ENCODE measurements around the gene EXOC3. TPM values are rescaled to one million over a fixed set of nuclear protein-coding genes. Genes with fewer than 3 reads are reported as not detected.
A peak's percentile ranks its signal among the peaks of the same experiment; 100 is the strongest.
"Not testable (repeated sequence)": the region's sequence is repeated elsewhere in the genome, so short reads cannot be mapped to it uniquely, and the experiment has no call there.

The EXOC3 gene
- 10 to 100 TPM; 60.2 to 89.8 TPM for total RNA-seq

DNA sequence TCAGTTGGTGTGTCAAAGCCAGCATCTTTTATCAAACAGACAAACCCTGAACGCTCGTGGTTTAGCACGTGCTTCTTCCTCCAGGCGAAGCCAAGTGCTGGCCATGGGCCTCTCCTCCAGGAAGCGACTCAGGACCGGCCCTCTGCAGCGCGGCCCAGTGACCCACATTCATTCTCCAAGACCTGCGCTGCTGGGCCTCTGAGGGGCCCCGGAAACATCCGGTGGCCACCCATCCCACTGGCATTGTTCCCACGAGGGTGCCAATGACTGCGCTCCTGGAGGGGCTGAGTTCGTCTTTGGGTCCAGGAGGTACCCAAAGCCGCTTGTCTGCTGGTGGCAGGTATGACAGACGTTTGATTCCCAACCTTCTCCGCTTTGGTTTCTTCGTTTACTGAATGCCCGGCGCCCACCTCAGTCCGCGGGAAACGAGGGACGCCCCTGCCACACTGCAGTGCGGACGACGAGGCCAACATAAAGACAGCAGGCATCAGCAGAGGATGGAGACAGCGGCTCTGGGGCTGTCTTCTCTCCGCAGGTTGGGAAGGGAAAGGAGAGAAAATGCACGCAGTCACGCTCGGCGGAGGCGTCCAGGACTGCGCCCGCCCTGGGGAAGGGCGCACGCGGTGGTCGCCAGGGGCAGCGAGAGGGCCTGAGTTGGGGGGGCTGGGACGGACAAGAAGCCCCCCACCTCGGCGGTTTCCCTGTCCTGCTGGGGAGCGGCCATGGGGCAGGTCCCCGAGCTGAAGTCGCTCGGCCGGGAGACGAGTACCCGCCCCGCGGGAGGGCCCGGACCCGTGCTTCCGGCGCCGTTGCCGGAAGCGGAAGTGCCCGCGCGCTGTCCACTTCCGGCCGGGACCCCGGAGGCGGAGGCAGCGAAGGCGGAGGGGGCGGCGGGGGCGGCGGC, at the start of gene EXOC3:
Gene EXOC3 (plus strand): TSS at position 842 of the 904 bp plus-strand sequence. CDS start 3,030 bp downstream, outside the sequence.
- Mint-ChIP-seq H3K36me3 (peaks cover 6% of the 10 kb centered on the region), H3K27me3 (no peaks in the 10 kb centered on the region), H3K4me3 (peak within 1 kb of the TSS; percentile 94), H3K4me1 (ENCODE audit: low read depth in 2 of 2) (peaks cover 11 to 23% of the 10 kb centered on the region in 2 donors), H3K9me3 (no peaks in the 10 kb centered on the region), H3K27ac (peak within 1 kb of the TSS; percentile 88 to 91)
- ATAC-seq (peak; percentile 94 to 96), DNase-seq (ENCODE audit: low spot score) (peak; percentile 89)

DNA sequence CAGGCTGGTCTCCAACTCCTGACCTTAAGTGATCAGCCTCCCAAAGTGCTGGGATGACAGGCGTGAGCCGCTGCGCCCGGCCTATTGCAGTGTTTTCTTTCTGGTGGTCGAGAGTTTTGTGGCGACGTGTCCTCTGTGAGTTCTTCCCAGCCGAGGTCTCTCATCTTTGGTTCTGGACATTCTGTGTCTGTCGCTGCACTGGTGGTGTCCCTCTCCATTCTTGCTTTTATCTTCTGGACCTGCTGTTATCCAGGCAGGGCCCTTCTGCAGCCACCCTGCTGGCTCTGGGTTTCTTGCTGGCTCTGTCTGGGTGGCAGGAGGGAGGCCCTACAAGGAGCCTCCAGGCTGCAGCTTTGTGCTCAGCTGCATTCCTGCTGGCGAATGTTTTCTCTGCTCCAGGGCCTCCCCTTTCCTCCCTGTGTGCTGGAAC, 49.1 kb upstream of the EXOC3 start:
- H3K4me1 Mint-ChIP-seq (ENCODE audit: low read depth in 2 of 2): peaks cover 17 to 19% of the 10 kb centered on the region in 2 donors
- ATAC-seq: no peak
- no peaks in the 10 kb centered on the region for H3K27me3 Mint-ChIP-seq
- H3K27ac Mint-ChIP-seq: peak overlapping the region; percentile 76 to 85
- H3K36me3 Mint-ChIP-seq: no peaks in the 10 kb centered on the region
- DNase-seq (ENCODE audit: low spot score): no peak
- no peaks in the 10 kb centered on the region for H3K9me3 Mint-ChIP-seq
- peak overlapping the region; percentile 76 for H3K4me3 Mint-ChIP-seq

DNA sequence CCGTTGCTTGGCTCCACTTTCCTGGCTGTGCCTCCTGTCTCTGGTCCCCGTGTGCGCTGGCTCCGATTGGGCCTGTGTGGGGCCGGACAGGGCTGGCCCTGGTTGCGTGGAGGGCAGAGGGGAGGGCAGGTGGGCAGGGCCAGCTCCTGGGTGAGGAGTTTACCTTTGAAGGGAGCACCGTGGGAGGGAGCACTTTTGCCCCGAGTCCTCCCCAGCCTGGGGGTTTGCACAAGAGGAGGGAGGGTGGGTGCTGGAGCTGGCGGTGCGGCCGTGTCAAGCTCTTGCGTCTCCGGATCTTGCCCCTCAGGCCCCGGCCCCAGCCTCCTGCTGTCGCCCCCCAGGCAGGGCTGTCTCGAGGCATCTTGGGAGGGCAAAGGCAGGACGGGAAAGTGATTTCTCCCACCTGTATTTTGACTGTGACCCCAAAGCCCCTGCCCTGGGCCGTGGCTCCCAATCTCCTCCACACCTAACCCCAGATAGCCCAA, 48.3 kb upstream of the EXOC3 start:
- H3K9me3 Mint-ChIP-seq: no peaks in the 10 kb centered on the region
- H3K4me3 Mint-ChIP-seq: no peak overlapping the region
- H3K27me3 Mint-ChIP-seq: no peaks in the 10 kb centered on the region
- H3K4me1 Mint-ChIP-seq (ENCODE audit: low read depth in 2 of 2): peaks cover 17 to 23% of the 10 kb centered on the region in 2 donors
- H3K27ac Mint-ChIP-seq: no peak overlapping the region
- DNase-seq (ENCODE audit: low spot score): no peak
- no peak for ATAC-seq
- H3K36me3 Mint-ChIP-seq: no peaks in the 10 kb centered on the region

DNA sequence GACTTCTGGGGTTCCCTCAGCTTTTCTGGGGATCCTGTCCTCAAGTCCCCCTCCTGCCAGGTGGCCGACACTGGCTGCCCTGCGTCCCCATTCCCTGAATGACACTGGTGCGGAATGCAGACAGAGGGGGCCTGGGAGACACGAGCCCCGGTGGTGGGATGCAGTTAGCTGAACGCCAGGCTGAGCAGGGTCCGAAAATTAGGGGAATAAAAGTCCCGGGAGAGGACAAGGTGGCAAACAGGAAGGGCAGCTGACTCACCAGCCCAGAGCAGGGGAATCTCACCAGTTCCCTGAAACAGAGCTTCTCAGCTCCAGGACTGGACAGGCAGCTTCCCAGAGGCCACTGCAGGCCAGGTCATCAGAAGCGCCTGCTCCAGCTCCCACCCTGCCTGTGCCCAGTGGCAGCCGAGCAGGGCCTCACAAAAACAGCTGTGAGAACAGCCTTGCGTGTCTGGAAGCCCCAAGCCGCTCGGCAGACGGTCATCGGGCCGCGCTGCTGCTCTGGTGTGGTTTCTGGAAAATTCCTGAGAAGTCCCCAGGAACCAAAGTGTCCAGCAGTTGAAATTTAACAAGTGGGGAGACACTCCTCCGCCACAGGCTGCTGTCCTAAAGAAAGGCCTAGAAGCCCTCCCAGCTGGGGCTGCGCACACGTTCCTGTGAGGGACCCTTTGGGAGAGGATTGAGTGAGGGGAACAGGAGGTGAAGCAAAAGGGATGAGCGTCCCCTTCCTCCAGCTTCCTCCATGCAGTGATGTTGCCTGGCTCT, 47.6 kb upstream of the EXOC3 start:
- Mint-ChIP-seq H3K27ac (no peak overlapping the region), H3K36me3 (no peaks in the 10 kb centered on the region), H3K4me3 (no peak overlapping the region), H3K9me3 (no peaks in the 10 kb centered on the region), H3K27me3 (no peaks in the 10 kb centered on the region), H3K4me1 (ENCODE audit: low read depth in 2 of 2) (peaks cover 20 to 29% of the 10 kb centered on the region in 2 donors)
- no peak for DNase-seq (ENCODE audit: low spot score)
- no peak for ATAC-seq

DNA sequence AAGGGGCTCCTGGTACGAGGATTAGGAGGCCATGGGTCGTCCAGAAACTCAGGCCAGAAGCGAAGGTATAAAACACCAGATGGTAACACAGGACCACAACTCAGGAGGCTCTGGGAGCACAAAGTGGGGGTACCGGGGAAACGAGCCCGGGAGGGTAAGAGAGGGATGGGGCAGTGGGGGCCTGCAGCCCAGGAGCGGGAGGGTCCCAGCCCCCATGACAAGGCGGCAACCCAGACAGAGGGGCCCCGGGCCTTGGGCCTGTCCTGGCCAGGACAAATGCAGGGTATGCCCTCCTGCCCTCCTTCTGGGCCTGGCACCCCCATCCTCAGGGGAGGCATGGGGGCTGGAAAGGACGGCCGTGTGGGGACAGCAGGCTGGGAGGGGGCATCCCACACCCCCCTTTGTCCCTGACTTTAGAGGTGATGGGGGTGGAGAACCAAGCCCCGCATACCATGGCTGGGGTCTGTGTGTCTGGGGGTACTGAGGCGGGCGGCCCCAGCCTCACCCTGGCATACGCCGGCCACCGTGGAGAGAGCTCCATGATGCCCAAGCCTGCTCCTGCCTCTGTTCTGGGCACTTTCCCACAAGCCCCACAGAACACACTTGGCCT, 47.0 kb upstream of the EXOC3 start:
- DNase-seq (ENCODE audit: low spot score) (no peak), ATAC-seq (no peak)
- no peak overlapping the region for H3K27ac Mint-ChIP-seq
- no peaks in the 10 kb centered on the region for H3K9me3 Mint-ChIP-seq
- no peaks in the 10 kb centered on the region for H3K36me3 Mint-ChIP-seq
- no peaks in the 10 kb centered on the region for H3K27me3 Mint-ChIP-seq
- no peak overlapping the region for H3K4me3 Mint-ChIP-seq
- H3K4me1 Mint-ChIP-seq (ENCODE audit: low read depth in 2 of 2): peaks cover 17 to 29% of the 10 kb centered on the region in 2 donors

DNA sequence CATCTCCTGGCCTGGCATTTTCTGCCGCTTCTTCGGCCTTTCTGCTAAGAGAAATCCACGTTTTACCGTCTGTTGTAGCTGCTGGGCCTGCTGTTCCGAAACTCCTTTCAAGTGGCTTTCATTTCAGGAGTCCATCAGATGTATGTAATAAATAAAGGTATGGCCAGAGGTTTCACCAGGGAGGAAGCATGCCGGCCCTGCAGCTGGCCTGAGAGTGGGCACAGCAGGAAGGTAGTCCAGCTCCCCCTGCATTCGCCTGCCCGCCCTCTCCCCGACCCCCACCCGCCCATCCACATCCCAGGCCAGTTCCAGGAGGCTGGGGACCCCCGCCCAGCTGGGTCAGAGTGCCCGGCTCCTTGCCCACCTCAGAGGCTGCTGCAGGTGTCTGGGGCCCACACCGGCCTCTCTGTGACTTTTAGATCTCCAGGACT, 46.4 kb upstream of the EXOC3 start:
- Mint-ChIP-seq H3K4me3 (no peak overlapping the region), H3K36me3 (no peaks in the 10 kb centered on the region), H3K9me3 (no peaks in the 10 kb centered on the region), H3K4me1 (ENCODE audit: low read depth in 2 of 2) (peaks cover 16 to 28% of the 10 kb centered on the region in 2 donors), H3K27ac (no peak overlapping the region), H3K27me3 (peaks cover 1 to 3% of the 10 kb centered on the region in 2 donors)
- ATAC-seq (no peak), DNase-seq (ENCODE audit: low spot score) (no peak)

DNA sequence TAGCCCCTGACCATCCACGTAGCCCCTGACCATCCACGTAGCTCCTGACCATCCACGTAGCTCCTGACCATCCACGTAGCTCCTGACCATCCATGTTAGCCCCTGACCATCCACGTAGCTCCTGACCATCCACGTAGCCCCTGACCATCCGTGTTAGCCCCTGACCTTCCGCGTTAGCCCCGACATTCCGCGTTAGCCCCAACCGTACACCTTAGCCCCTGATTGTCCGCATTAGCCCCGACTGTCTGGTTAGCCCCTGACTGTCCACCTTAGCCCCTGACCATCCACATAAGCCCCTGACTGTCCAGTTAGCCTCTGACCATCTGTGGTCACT, 44.9 kb upstream of the EXOC3 start:
- DNase-seq (ENCODE audit: low spot score); H3K27ac Mint-ChIP-seq; H3K36me3 Mint-ChIP-seq; ATAC-seq; H3K9me3 Mint-ChIP-seq; H3K4me3 Mint-ChIP-seq: not testable (repeated sequence)
- peaks cover 7 to 21% of the 10 kb centered on the region in 2 donors for H3K4me1 Mint-ChIP-seq (ENCODE audit: low read depth in 2 of 2)
- H3K27me3 Mint-ChIP-seq: peaks cover 8 to 13% of the 10 kb centered on the region in 2 donors

DNA sequence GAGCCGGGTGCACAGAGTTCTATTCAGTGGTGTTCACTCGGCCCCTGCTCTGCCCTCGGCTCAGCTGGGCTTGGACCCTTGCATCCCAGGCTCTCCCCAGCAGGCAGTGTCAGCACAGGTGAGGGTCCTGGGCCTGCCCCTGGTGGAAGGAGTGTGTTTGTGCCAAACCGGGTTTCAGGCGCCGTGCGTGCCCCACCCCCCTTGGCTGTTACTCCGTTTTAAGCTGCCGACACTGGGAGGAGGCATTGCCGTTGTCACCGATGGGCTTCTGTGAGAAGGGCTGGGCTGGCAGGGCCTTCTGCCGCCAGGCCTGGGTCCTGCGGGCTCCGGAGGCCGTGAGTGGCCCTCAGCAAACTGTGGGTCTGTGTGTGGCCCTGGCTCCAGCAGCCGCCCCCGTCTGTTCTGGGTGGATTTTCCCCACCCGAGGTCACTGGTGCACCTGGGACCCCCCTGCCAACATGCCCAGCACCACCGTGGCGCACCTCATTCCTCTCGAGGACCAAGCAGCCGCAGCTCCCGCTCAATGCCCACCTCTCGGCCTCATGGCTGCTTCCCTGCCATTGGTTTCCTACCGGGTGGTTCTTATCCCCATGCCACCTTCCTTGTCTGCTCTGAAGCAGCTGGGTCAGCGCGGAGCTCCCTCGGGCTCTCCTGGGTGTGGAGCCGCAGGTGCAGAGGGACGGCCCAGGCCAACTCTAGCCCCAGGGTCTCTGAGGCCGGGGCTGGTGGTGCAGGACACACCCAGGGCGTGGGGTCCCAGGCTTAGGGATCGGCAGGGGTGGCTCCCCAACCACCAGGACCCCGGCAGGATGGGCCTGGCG, 44.3 kb upstream of the EXOC3 start:
- peaks cover 3 to 16% of the 10 kb centered on the region in 2 donors for H3K4me1 Mint-ChIP-seq (ENCODE audit: low read depth in 2 of 2)
- ATAC-seq (no peak), DNase-seq (ENCODE audit: low spot score) (no peak)
- no peaks in the 10 kb centered on the region for H3K36me3 Mint-ChIP-seq
- peaks cover 9 to 14% of the 10 kb centered on the region in 2 donors for H3K27me3 Mint-ChIP-seq
- H3K4me3 Mint-ChIP-seq: no peak overlapping the region
- no peaks in the 10 kb centered on the region for H3K9me3 Mint-ChIP-seq
- peak overlapping the region in 1 of 2 donors; percentile 77 for H3K27ac Mint-ChIP-seq

DNA sequence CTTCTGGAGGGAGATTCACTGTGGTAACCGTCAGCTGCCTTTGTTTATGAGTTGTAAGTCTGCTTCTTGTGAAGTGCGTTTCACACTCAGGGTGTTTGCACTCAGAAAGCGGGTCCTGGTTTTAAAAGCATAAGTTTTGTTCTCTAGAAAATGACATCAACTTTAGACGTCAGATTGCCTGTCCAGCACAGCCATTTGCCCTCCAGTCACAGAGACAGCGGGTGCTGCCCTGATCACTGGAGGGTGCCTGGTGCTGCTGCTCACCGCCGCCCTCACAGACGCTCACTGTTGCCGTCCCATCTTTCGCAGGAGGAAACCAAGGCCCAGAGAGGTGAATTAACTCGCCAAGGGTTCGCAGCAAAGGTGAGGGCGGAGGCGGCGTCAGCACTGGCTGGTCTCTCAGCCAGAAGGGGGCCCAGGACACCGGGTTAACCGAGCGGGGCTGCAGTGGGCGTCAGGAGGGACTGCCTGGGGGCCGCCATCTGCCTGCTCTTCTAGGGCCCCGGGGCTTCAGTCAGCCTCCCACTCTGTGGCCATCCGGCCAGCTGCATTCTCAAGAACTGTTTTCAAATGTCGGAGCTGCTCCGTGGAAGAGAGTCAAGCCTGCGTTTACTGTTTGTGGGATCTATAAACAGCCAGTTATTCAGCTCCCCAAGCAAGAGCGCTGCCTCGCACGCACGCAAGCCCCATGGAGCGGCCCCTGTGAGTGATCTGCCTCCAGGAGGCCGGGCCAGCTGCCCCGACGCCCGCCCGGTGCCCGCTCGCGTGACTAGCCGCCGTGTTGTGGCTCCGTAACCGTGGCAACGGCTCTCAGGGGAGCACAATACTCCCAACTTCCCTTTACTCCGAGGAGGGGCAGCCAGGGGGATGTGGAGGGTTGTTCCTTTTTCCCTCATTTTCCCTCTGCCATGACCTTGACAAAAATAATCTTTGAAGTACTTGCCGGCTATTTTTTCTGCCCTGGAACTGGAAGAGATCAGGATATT, 43.4 kb upstream of the EXOC3 start:
- ATAC-seq (peak; percentile 82 to 83), DNase-seq (ENCODE audit: low spot score) (peak; percentile 75)
- H3K27ac Mint-ChIP-seq: peak overlapping the region in 1 of 2 donors; percentile 77
- H3K36me3 Mint-ChIP-seq: no peaks in the 10 kb centered on the region
- H3K9me3 Mint-ChIP-seq: no peaks in the 10 kb centered on the region
- H3K4me3 Mint-ChIP-seq: peak overlapping the region; percentile 45
- H3K27me3 Mint-ChIP-seq: peaks cover 18% of the 10 kb centered on the region in 2 donors
- peaks cover 3 to 12% of the 10 kb centered on the region in 2 donors for H3K4me1 Mint-ChIP-seq (ENCODE audit: low read depth in 2 of 2)

DNA sequence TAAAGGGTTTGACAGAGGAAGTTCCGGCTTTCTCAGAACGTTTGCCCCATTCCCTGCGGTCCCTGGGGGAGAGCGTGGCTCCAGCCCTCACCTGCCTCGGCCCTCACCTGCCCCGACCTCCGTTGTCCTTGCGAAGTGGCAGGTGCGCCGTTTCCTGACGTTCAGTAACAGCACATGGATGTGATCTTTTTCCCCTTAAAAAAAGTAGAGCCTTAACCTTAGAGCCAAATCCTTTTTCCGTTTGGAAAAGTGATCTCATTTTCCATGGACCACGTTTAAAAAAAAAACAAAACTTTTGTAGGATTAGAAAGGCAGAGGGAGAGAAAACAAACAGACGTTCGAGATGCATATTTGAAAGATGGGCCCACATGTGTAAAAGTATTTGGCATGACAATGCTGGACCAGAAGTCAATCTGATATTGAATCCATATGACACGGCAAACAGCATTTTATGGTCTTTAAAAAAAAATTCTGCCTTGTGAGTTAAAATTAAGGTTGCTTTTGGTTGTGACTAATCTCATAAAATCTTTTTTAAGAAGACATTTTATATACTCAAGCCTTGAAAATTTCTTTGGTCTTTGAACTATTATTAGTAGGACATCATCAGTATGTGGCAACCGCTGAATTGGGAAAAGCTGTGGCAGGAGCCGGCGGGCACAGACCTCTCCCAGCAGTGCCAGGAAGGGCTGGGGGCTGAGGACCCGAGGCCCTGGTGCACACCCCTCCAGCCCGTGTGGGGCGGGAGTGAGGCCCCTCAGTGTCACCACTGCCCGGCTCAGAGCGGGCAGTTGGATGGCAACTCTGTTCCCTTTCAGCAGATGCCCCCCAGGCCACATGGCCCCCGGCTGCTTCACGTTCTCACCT, 42.5 kb upstream of the EXOC3 start:
- Mint-ChIP-seq H3K36me3 (no peaks in the 10 kb centered on the region), H3K27me3 (peaks cover 18 to 20% of the 10 kb centered on the region in 2 donors), H3K4me1 (ENCODE audit: low read depth in 2 of 2) (peaks cover 3 to 12% of the 10 kb centered on the region in 2 donors), H3K4me3 (peak overlapping the region; percentile 45), H3K27ac (peak overlapping the region in 1 of 2 donors; percentile 77), H3K9me3 (no peaks in the 10 kb centered on the region)
- peak in 1 of 2 donors; percentile 48 for ATAC-seq
- DNase-seq (ENCODE audit: low spot score): no peak
